HG03342 (cell line): ENCODE data around the gene CSNK1E.

Source experiments
- ATAC-seq: cut with Tn5 transposase; IDR thresholded peaks from one replicate; pipeline ENCODE4 v1.9.1; 2021; ENCODE audit warnings: mild to moderate bottlenecking, moderate library complexity; ENCODE audit not compliant: unreplicated experiment

The CSNK1E gene

GRCh38 chr22:38250643-38251340 is 66.4 kb downstream of the CSNK1E start:
- no peak for ATAC-seq

- ATAC-seq = no peak
These were observed 67.2 kb downstream of the CSNK1E start for GRCh38 chr22:38249803-38250642.

- no peak for ATAC-seq
These were observed 67.9 kb downstream of the CSNK1E start for GRCh38 chr22:38249301-38249700.

GRCh38 chr22:38248280-38248679 is 69.0 kb downstream of the CSNK1E start:
- ATAC-seq = no peak

GRCh38 chr22:38247713-38248112 is 69.5 kb downstream of the CSNK1E start:
- no peak for ATAC-seq

- ATAC-seq = no peak
These were observed 70.5 kb downstream of the CSNK1E start for GRCh38 chr22:38246692-38247091.

GRCh38 chr22:38246046-38246658 is 71.1 kb downstream of the CSNK1E start:
- ATAC-seq = no peak

GRCh38 chr22:38244106-38244505 is 73.1 kb downstream of the CSNK1E start:
- no peak for ATAC-seq

- ATAC-seq = no peak
These were observed 74.0 kb downstream of the CSNK1E start for GRCh38 chr22:38243007-38243765.

GRCh38 chr22:38240734-38241252 is 76.4 kb downstream of the CSNK1E start:
- ATAC-seq = no peak
